NCI-H69 (cell line): ENCODE data around the gene CYP24A1.

Experiments
- DNase-seq: peaks from one replicate; lab custom pipeline; 2025; lab: John Stamatoyannopoulos, UW

Gene CYP24A1

DNA sequence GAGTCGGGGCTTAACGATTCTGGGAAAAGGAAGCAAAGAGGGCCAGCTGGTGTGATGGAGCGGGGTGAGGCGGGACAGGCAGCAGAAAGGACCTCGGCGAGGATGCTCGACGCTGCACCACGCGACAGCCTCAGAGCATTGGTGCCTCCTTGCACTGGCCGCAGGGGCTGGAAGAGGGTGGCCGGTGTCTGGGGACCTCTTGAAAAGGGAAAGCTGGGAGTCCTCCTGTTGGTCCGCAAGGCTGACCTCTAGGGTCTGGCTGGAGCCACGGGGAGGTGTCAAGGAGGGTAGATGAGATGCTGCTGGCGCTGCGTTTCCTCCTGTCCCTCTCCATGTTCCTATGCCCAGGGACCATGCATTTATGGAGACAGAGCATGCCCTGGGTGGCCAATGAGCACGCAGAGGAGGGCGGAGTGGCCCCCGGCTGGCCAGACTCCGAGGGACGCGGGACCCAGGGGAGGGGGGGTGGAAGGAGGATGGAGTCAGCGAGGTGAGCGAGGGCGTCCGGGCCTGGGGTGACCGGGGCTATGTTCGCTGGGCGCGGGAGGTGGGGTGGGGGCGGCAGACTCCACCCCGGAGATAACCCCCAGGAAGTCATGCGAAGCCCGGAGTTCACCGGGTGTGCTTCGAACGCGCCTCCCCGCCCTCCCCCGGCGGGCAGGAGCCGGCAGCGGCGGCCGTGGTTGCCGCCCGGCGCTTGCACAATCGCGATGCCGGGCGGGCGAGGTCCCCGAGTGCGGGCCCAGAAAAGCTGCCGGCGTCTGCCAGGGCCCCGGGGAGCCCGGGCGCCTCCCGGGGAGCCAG lies at the start of gene CYP24A1:
Gene CYP24A1, minus strand, starts transcription at position 334 of the 804 bp plus-strand sequence. CDS start 407 bp downstream, outside the sequence.
- no peak for DNase-seq

DNA sequence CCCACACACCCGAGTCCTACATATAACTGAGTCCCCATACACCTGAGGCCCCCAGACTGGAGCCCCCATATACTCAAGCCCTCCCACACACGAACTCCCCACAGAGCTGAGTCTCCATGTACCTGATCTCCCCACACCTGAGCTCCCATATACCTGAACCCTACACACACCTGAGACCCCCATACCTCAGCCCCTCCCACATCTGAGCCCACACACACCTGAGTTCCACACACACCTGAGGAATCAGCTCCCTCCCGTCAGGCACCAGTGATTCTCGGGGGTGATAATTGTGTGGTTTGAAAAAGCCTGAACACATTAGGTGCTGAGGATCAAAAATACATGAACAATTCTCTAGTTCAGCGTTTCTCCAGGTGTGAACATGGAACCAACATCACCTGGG lies 49.5 kb upstream of the CYP24A1 start:
- DNase-seq: no peak

- peak; percentile 88 for DNase-seq
These were observed 48.5 kb upstream of the CYP24A1 start for GRCh38 chr20:54221996-54222890.

GRCh38 chr20:54221353-54221752 lies 47.6 kb upstream of the CYP24A1 start:
- DNase-seq: peak; percentile 36

DNA sequence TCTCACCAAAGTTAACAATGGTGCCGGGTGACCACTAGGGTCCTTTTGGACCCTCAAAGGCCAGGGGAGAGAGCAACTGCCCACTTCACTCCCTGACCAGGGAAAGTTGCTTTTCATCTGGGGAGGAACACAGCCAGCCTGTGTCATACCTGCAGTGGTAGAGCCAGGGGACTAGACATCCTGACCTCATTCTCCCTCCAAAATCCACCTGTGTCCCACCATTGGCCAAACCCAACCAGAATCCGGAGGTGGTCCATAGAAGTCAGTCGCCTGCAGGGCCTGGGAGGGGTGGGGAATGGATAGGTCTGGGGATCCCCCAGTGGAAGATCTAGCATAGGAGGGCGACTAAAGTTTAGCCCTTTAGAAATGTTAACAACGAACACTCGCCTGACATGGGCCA lies 46.9 kb upstream of the CYP24A1 start:
- no peak for DNase-seq

DNA sequence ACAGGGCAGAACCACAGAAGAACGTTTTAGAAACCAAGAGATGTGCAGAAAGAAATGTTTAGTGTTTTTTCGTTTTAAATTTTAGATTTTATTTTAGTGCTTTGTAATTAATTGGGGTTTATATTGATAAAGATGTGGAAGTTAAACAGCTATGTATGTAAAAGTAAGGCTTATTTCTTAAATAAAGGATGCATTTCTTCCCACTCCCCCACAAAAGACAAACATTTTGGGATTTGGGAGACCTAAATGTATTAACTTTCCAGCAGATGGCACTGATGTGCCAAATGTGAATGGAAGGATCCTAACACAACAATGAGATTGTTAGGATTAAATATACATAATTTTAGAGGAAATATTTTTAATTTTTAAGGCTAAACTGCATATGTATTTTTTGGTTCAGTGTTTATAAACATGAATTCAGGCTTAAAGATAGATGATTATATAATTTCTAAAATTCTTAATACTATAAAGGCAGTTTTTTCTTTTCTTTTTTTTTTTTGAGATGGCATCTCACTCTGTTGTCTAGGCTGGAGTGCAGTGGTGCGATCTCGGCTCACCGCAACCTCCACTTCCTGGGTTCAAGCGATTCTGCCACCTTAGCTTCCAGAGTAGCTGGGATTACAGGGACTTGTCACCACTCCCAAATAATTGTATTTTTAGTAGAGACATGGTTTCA lies 46.1 kb upstream of the CYP24A1 start:
- peak; percentile 55 for DNase-seq

DNA sequence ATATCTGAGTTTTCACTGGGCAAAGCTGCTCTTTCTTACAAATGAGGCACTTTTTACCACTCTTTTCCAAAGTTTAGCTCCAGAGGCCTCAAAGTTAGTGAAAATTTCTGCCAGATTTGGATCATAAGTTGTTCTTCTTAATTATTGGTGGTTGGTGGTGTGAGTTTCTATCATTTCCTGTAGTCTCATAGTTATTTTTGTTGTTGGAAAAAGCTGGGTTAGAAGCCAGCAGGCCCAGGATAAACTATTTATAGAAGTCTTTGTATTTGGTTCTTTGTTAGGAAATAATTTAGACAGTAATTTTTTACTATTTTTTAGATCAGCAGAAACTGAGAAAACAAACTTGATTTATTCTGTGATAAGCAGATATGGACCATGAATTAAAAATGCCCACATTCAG lies 44.7 kb upstream of the CYP24A1 start:
- no peak for DNase-seq

DNA sequence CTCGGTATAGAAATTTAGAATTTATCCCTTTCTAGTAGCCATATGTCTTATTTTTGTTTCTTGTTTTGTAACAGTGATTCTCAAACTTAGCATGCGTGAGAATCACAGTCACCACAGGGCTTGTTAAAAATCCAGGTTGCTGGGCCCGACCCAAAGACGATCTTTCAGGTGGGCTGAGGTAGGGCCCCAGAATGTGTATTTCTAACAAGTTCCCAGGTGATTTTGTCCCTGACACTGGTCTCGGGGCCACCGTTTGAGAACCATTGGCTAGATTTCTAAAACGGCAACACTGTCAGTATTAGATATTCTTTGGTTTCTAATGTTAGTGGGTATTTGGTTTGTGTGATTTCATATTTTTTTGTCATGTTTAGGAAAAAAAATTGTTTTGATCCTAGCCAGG lies 44.0 kb upstream of the CYP24A1 start:
- no peak for DNase-seq

DNA sequence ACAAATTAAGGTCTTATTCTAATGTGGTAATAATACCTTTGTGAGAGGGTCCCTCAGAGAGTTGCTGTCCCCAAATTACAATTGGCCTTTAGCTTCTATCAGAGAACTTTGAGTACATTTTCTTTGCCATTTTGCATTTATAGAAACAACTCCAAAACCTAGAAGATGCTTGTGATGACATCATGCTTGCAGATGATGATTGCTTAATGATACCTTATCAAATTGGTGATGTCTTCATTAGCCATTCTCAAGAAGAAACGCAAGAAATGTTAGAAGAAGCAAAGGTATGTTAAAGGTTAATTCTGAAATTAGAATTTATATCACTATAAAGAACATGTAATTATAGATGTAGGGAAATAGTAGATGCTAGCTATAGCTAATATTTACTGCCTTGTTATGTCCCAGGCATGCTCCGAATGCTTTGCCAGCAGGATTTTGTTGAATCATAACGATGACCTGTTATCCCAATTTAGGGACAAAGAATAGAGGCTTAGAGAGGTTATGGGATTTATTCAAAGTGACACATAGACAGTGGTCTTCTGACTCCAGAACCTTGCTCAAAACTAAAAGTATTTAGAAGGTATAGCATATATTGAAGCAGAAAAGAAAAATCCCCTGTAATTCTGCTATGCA lies 41.5 kb upstream of the CYP24A1 start:
- DNase-seq: no peak

GRCh38 chr20:54214566-54214965 lies 40.8 kb upstream of the CYP24A1 start:
- no peak for DNase-seq

GRCh38 chr20:54212871-54213270 lies 39.1 kb upstream of the CYP24A1 start:
- DNase-seq: no peak

- DNase-seq: no peak
These were observed 38.4 kb upstream of the CYP24A1 start for GRCh38 chr20:54212226-54212625.

DNA sequence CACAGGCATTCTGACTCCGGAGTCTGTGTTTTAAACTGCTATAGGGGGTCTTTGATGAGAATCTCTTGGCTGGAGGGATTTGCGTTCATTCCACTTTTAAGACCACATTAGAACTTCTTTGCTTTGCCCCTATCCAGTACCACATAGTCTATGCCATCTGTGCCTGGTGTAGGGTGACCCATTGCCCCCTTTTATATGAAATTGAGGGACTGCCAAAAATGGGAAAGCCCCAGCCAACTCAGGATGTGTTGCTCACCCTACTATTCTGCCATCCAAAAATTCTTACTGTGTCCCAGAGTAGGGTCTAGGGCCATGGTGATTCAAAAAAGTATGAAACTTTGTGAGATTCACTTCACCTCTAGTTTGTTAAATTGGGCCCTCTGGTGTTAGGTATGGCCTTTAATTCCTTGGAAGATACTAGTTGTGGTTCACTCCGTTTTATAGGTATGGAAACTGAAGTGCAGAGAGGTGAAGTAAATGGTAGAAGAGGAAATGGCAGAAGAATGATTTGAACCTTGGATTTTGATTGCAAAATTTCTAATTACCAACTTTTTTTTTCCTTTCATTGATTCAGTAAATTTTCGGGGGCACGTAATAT lies 35.5 kb upstream of the CYP24A1 start:
- no peak for DNase-seq

GRCh38 chr20:54208548-54209176 lies 34.9 kb upstream of the CYP24A1 start:
- peak; percentile 42 for DNase-seq

DNA sequence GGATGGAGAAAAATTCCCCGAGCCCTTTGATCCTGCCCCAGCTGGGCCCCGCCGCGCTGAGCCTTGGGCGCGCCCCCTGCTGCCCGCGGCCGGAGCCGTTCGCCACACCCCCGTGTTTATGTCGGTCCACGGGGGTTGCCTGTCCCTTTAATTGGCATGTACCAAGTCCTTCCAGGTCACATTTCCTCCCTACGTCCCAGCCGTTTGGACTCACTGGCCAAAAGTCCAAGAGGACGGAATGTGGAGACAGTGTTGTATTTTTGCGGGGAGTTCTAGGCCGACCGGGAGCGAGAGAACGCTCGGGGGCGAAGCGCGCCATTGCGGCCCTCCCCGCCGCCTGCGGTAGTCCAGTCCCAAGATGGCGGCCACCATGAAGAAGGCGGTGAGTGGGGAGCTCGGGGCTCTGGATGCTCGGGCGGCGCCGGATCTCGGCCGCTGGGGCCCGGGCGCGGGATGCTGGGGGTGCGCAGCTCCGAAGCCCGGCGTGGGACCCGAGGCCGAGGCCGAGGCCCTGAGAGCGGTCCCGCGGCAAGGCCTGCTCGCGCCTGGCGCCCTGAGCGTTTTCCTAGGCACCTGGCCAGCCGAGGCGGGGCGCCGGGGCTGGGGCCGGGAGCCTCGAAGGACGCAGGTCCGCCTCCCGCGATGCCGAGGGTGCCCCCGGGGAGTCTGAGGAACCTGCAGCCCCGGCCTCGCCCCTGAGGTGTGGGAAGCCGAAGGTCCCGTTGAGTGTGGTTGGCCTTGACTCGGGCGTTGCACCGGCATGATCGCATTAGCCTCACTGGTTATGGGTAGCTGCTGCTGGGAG lies 34.2 kb upstream of the CYP24A1 start, which contains the start of gene PFDN4:
Gene PFDN4, plus strand, starts transcription at position 345 of the 805 bp plus-strand sequence. Its CDS starts 14 bp downstream, at position 359.
- DNase-seq: peak; percentile 73

- no peak for DNase-seq
These were observed 33.4 kb upstream of the CYP24A1 start for GRCh38 chr20:54207053-54207742.

GRCh38 chr20:54205450-54205849 lies 31.7 kb upstream of the CYP24A1 start:
- no peak for DNase-seq

DNA sequence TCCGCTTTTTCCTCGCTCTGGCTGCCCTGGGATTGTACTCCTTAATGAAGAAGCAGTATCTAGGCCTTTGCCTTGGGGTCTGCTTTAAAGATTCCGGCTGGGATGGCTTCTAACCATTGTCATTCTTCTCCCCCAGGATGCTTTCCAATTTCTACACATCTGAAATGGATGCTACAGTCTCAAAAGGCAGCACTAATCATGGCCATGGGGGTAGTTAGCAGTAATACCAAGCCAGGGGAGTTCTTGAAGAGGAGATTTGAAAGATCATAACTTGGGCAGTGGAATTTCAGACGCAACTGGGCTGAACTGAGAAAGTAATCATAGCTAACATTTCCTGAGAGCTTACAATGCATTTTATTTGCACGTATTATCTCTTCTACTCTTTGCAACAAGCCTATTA lies 30.7 kb upstream of the CYP24A1 start:
- no peak for DNase-seq

- no peak for DNase-seq
These were observed 30.3 kb upstream of the CYP24A1 start for GRCh38 chr20:54204063-54204462.
